Keratinocyte (primary cell): ENCODE data around the gene COPZ2. TPM values are rescaled to one million over a fixed set of nuclear protein-coding genes. Genes with fewer than 3 reads are reported as not detected.

Experiments
- DNase-seq: peaks from one replicate; pipeline ENCODE4 v3.0.0-alpha.2; 2011; ENCODE audit warnings: low read depth, missing footprints, low spot score
- FAIRE-seq: peaks from 2 replicates; lab custom pipeline; 2011; peaks lifted over from hg19 to GRCh38; lab: Jason Lieb, UNC
- H2AFZ ChIP-seq: 2 replicates; pipeline ENCODE4 v1.6.0; 2012; ENCODE audit warnings: low read length, control low read depth, inconsistent platforms; ENCODE audit not compliant: control insufficient read depth
- H3K27ac ChIP-seq: 2 replicates; pipeline ENCODE4 v1.5.1; 2011; ENCODE audit warnings: low read length; ENCODE audit not compliant: control insufficient read depth, insufficient read depth
- H3K27me3 ChIP-seq: 3 replicates; pipeline ENCODE4 v1.6.0; 2011; ENCODE audit warnings: low read length; ENCODE audit not compliant: control insufficient read depth, insufficient read depth; ENCODE audit errors: extremely low read depth
- H3K36me3 ChIP-seq, 2 experiments: 2 replicates in 1 of 2; 3 replicates in 1 of 2; pipeline ENCODE4 v1.5.1; 2011; ENCODE audit warnings: low read length in 2 of 2, mild to moderate bottlenecking in 1 of 2; ENCODE audit not compliant: control insufficient read depth in 2 of 2, insufficient read depth in 2 of 2; ENCODE audit errors: extremely low read depth in 1 of 2
- H3K4me1 ChIP-seq: 3 replicates; pipeline ENCODE4 v1.5.1; 2011; ENCODE audit warnings: low read length; ENCODE audit not compliant: control insufficient read depth, insufficient read depth; ENCODE audit errors: extremely low read depth
- H3K4me2 ChIP-seq: 3 replicates; pipeline ENCODE4 v1.6.0; 2011; ENCODE audit warnings: low read depth, low read length; ENCODE audit not compliant: control insufficient read depth, insufficient read depth; ENCODE audit errors: extremely low read depth
- H3K4me3 ChIP-seq, 3 experiments: fragments of 200-600 bp in 1 of 3; sonication (generic) in 1 of 3; 2 replicates in 2 of 3; 3 replicates in 1 of 3; pipeline ENCODE4 v1.5.1; 2011 to 2016; ENCODE audit warnings: low read length in 3 of 3, mild to moderate bottlenecking in 3 of 3, control low read depth in 2 of 3, inconsistent platforms in 1 of 3, low read depth in 1 of 3, mixed read lengths in 1 of 3, mixed run types in 1 of 3, moderate library complexity in 1 of 3; ENCODE audit not compliant: control insufficient read depth in 2 of 3, insufficient read depth in 2 of 3; ENCODE audit errors: extremely low read depth in 1 of 3
- H3K79me2 ChIP-seq: 2 replicates; pipeline ENCODE4 v1.6.0; 2012; ENCODE audit warnings: low read length; ENCODE audit not compliant: control insufficient read depth, insufficient read depth
- H3K9ac ChIP-seq: 3 replicates; pipeline ENCODE4 v1.6.0; 2011; ENCODE audit warnings: low read length; ENCODE audit not compliant: control insufficient read depth, insufficient read depth; ENCODE audit errors: extremely low read depth
- H3K9me1 ChIP-seq: 3 replicates; pipeline ENCODE4 v1.6.0; 2011; ENCODE audit warnings: low read length; ENCODE audit not compliant: control insufficient read depth, insufficient read depth; ENCODE audit errors: extremely low read depth
- H3K9me3 ChIP-seq: 2 replicates; pipeline ENCODE4 v1.5.1; 2012; ENCODE audit warnings: low read depth, low read length; ENCODE audit not compliant: control insufficient read depth
- H4K20me1 ChIP-seq: 3 replicates; pipeline ENCODE4 v1.6.0; 2011; ENCODE audit warnings: low read length; ENCODE audit not compliant: control insufficient read depth, insufficient read depth; ENCODE audit errors: extremely low read depth
- CTCF ChIP-seq, 3 experiments: IDR thresholded peaks in 1 of 3; conservative IDR thresholded peaks in 1 of 3; optimal IDR thresholded peaks in 1 of 3; 2 replicates in 2 of 3; 3 replicates in 1 of 3; pipeline versions ENCODE3 to v1.5.1; 2011; ENCODE audit warnings: low read length in 3 of 3, mild to moderate bottlenecking in 3 of 3, moderate library complexity in 2 of 3, control low read depth in 1 of 3, inconsistent platforms in 1 of 3; ENCODE audit not compliant: insufficient read depth in 2 of 3; ENCODE audit errors: extremely low read depth in 1 of 3
- EZH2 ChIP-seq: IDR thresholded peaks from one replicate; pipeline ENCODE4 v1.6.1; 2012; ENCODE audit warnings: inconsistent platforms, mild to moderate bottlenecking, low read length, moderate library complexity
- dilution Hi-C: fragments of 300-500 bp; cut with MboI; formaldehyde crosslinking; loops from one replicate; pipeline ENCODE4 v1.7.0; 2020; ENCODE audit warnings: low sequenced_read_pairs; ENCODE audit not compliant: extremely low pct_ligation_motif_present
- polyA plus RNA-seq, 5 experiments: library from polyadenylated mRNA; depleted of rRNA in 3 of 5; stranded (reverse) in 3 of 5; stranded (forward) in 1 of 5; unstranded in 1 of 5; fragments of >200 nt; gene quantifications; 1 replicate in 1 of 5; 2 replicates in 3 of 5; 3 replicates in 1 of 5; pipeline versions ENCODE4 v1.2.1 to v1.2.3, GENCODE V29; 2011 to 2012; ENCODE audit warnings: missing spikeins in 2 of 5, low read depth in 1 of 5, low replicate concordance in 1 of 5

The COPZ2 gene
- polyA plus RNA-seq, 1 donor (not counting 4 experiments of a cell fraction or from before 2014, with no cell fraction given), result 11.1 TPM

GRCh38 chr17:48051706-48052486 lies 14.3 kb upstream of the COPZ2 start:
- H3K9ac ChIP-seq, result peak overlapping the region; percentile 86
- peak overlapping the region; percentile 69 to 86 (median 72) for H3K4me3 ChIP-seq
- DNase-seq, result no peak
- TF ChIP-seq CTCF (optimal IDR thresholded peaks at IDR 0.05 in 1 of 3, IDR thresholded peaks at IDR 0.05 in 1 of 3, conservative IDR thresholded peaks at IDR 0.05 in 1 of 3; ENCODE audit: extremely low read depth in 1 of 3, insufficient read depth in 2 of 3, low read length in 3 of 3), result peak in 1 of 3 experiments; percentile 20
- no peak for TF ChIP-seq EZH2
- dilution Hi-C loops, result no loop called here
- H3K27me3 ChIP-seq, result no peaks in the 10 kb centered on the region
- peaks cover 67% of the 10 kb centered on the region for H3K4me1 ChIP-seq
- H3K9me3 ChIP-seq, result no peaks in the 10 kb centered on the region
- H3K9me1 ChIP-seq, result no peaks in the 10 kb centered on the region
- FAIRE-seq, result peak; percentile 13
- peak overlapping the region; percentile 93 for H3K27ac ChIP-seq
- H3K36me3 ChIP-seq, result peaks cover 11 to 41% of the 10 kb centered on the region in 2 experiments
- H3K4me2 ChIP-seq, result peak overlapping the region; percentile 67
- H3K79me2 ChIP-seq, result peaks cover 73% of the 10 kb centered on the region
- H4K20me1 ChIP-seq, result peaks cover 16% of the 10 kb centered on the region
- H2AFZ ChIP-seq, result no peak overlapping the region

GRCh38 chr17:48051283-48051682 lies 13.7 kb upstream of the COPZ2 start:
- dilution Hi-C loops, result no loop called here
- DNase-seq (no peak), FAIRE-seq (no peak)
- H3K36me3 ChIP-seq, result peaks cover 5 to 35% of the 10 kb centered on the region in 2 experiments
- no peaks in the 10 kb centered on the region for H3K9me3 ChIP-seq
- H3K9ac ChIP-seq, result peak overlapping the region; percentile 86
- no peaks in the 10 kb centered on the region for H3K9me1 ChIP-seq
- H3K27me3 ChIP-seq, result no peaks in the 10 kb centered on the region
- peak overlapping the region; percentile 93 for H3K27ac ChIP-seq
- H3K4me1 ChIP-seq, result peaks cover 71% of the 10 kb centered on the region
- H4K20me1 ChIP-seq, result peaks cover 16% of the 10 kb centered on the region
- no peak overlapping the region for H2AFZ ChIP-seq
- H3K79me2 ChIP-seq, result peaks cover 67% of the 10 kb centered on the region
- peak overlapping the region; percentile 67 for H3K4me2 ChIP-seq
- H3K4me3 ChIP-seq, result peak overlapping the region; percentile 69 to 86 (median 72)
- TF ChIP-seq EZH2, result no peak
- TF ChIP-seq CTCF (optimal IDR thresholded peaks at IDR 0.05 in 1 of 3, IDR thresholded peaks at IDR 0.05 in 1 of 3, conservative IDR thresholded peaks at IDR 0.05 in 1 of 3; ENCODE audit: extremely low read depth in 1 of 3, insufficient read depth in 2 of 3, low read length in 3 of 3), result no peak
